Germinal center (tissue), 1 donor: Measurements from ENCODE around the gene LANCL3.

Experiments
- DNase-seq: peaks from one replicate; pipeline ENCODE4 v3.0.0; 2012; ENCODE audit warnings: mixed read lengths, low spot score

Gene LANCL3

GRCh38 chrX:37679888-37680287, 108.4 kb downstream of the LANCL3 start:
- DNase-seq, result no peak

GRCh38 chrX:37684426-37684825, 113.0 kb downstream of the LANCL3 start:
- no peak for DNase-seq

GRCh38 chrX:37684973-37685372, 113.5 kb downstream of the LANCL3 start:
- DNase-seq, result no peak

- DNase-seq, result peak; percentile 5
Observed at GRCh38 chrX:37685381-37686359, 114.2 kb downstream of the LANCL3 start, which contains the start of gene XK. Gene XK, plus strand, starts transcription at chrX:37685791. Its CDS starts 171 bp downstream, at chrX:37685962.

- DNase-seq, result no peak
Observed at GRCh38 chrX:37686369-37686995, 115.0 kb downstream of the LANCL3 start.

- DNase-seq, result no peak
Observed at GRCh38 chrX:37686996-37687395, 115.5 kb downstream of the LANCL3 start.

GRCh38 chrX:37690119-37690518, 118.7 kb downstream of the LANCL3 start:
- no peak for DNase-seq

GRCh38 chrX:37692918-37693317, 121.5 kb downstream of the LANCL3 start:
- DNase-seq, result no peak

- no peak for DNase-seq
Observed at GRCh38 chrX:37697169-37697760, 125.8 kb downstream of the LANCL3 start.

- no peak for DNase-seq
Observed at GRCh38 chrX:37701588-37701987, 130.1 kb downstream of the LANCL3 start.

GRCh38 chrX:37711991-37712390, 140.5 kb downstream of the LANCL3 start:
- no peak for DNase-seq

GRCh38 chrX:37712458-37712857, 141.0 kb downstream of the LANCL3 start:
- no peak for DNase-seq

- DNase-seq, result no peak
Observed at GRCh38 chrX:37714479-37714878, 143.0 kb downstream of the LANCL3 start.

- DNase-seq, result no peak
Observed at GRCh38 chrX:37716602-37717001, 145.1 kb downstream of the LANCL3 start.

- DNase-seq, result no peak
Observed at GRCh38 chrX:37717708-37718107, 146.2 kb downstream of the LANCL3 start.

- DNase-seq, result no peak
Observed at GRCh38 chrX:37722595-37722994, 151.1 kb downstream of the LANCL3 start.

GRCh38 chrX:37726346-37726745, 154.9 kb downstream of the LANCL3 start:
- no peak for DNase-seq
